Erythroblast (primary cell): ENCODE data around the gene COG5.

Experiments
- GATA1 ChIP-seq: IDR thresholded peaks from 2 replicates; pipeline ENCODE4 v1.6.1; 2011; ENCODE audit warnings: low read depth, mild to moderate bottlenecking, control low read depth, low read length, moderate library complexity
- POLR2A ChIP-seq: IDR thresholded peaks from 2 replicates; pipeline ENCODE4 v1.6.1; 2011; ENCODE audit warnings: mild to moderate bottlenecking, low read length

DNA sequence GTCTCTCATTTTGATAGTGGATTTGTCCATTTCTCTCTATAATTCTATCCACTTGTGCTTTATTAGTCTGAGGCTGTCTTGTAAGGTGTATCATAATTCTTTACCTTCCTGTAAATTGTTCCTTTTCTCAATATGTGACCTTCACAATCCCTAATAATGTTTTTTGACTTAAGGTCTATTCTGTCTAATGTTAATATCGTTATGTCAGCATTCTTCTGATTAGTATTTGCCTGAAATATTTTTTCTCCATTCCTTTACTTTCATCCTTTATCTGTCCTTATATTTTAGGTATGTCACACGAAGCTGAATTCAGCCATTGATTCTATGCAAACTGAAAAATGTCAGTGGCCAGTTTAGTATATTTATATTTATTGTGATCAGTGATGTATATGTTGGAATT is 295.1 kb downstream of the COG5 start:
- no peak for TF ChIP-seq POLR2A
- TF ChIP-seq GATA1 = no peak
